HEK293T (cell line): ENCODE results near the gene NAALADL2.

Source experiments
- ARNT ChIP-seq: fragments of 450-650 bp; IDR thresholded peaks from 2 replicates; pipeline ENCODE4 v1.6.1; 2017; ENCODE audit warnings: mild to moderate bottlenecking
- BHLHE40 ChIP-seq: fragments of 450-650 bp; IDR thresholded peaks from 2 replicates; pipeline ENCODE4 v1.6.1; 2016; ENCODE audit warnings: mild to moderate bottlenecking, moderate library complexity, borderline replicate concordance
- ELF4 ChIP-seq: fragments of 450-650 bp; IDR thresholded peaks from 2 replicates; pipeline ENCODE4 v1.6.1; 2017; ENCODE audit warnings: antibody characterized with exemption
- FOXA1 ChIP-seq: fragments of 450-650 bp; IDR thresholded peaks from 2 replicates; pipeline ENCODE4 v1.6.1; 2016; ENCODE audit warnings: mild to moderate bottlenecking
- FOXK2 ChIP-seq: fragments of 450-650 bp; IDR thresholded peaks from 2 replicates; pipeline ENCODE4 v1.6.1; 2016; ENCODE audit warnings: mild to moderate bottlenecking
- NFRKB ChIP-seq: fragments of 450-650 bp; IDR thresholded peaks from 2 replicates; pipeline ENCODE4 v1.6.1; 2016; ENCODE audit warnings: mild to moderate bottlenecking, moderate library complexity
- SP1 ChIP-seq: fragments of 450-650 bp; IDR thresholded peaks from 2 replicates; pipeline ENCODE4 v1.6.1; 2017
- SUZ12 ChIP-seq: fragments of 450-650 bp; IDR thresholded peaks from 2 replicates; pipeline ENCODE4 v1.6.1; 2016; ENCODE audit warnings: mild to moderate bottlenecking
- TARDBP ChIP-seq: fragments of 450-650 bp; IDR thresholded peaks from 2 replicates; pipeline ENCODE4 v1.6.1; 2016
- ZNF384 ChIP-seq: fragments of 450-650 bp; IDR thresholded peaks from 2 replicates; pipeline ENCODE4 v1.6.1; 2016

DNA sequence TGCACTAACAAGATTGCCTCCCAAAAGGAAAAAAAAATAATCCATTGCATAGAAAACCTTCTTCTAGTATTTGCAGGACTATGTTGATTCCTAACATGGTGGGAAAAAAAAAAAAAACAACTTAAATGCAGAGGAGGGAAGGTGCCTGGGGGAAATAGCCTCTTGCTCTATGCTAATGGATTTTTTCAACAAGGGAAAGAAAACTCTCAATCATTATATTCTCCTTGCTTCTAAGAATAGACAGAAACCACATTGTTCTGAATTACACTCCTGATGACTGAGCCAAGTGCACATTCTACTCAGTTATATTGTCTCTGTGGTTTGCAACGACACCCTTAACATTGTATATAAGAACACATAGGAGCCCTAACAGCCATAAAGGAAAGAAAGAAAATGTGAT, 760.2 kb downstream of the NAALADL2 start:
- TF ChIP-seq SUZ12, result no peak
- no peak for TF ChIP-seq ARNT
- TF ChIP-seq BHLHE40, result no peak
- TF ChIP-seq ZNF384, result no peak
- TF ChIP-seq SP1, result no peak
- no peak for TF ChIP-seq FOXK2
- no peak for TF ChIP-seq FOXA1
- TF ChIP-seq TARDBP, result no peak
- TF ChIP-seq ELF4, result no peak
- no peak for TF ChIP-seq NFRKB
